ENCODE measurements around the gene SKP2. TPM values are rescaled to one million over a fixed set of nuclear protein-coding genes. Genes with fewer than 3 reads are reported as not detected.
"Not testable (repeated sequence)": the region's sequence is repeated elsewhere in the genome, so short reads cannot be mapped to it uniquely, and the experiment has no call there.

Gene SKP2
- total and polyA plus RNA-seq, 8 donors: 2.4 to 25.7 (median 11.8) TPM

GRCh38 chr5:36111238-36111637 is 40.7 kb upstream of the SKP2 start:
- H3K27me3 ChIP-seq: no peaks in the 10 kb centered on the region
- intact Hi-C loops (cut with DNase I; ENCODE audit: low total_unique reads): no loop called here
- no peak overlapping the region for H3K27ac ChIP-seq
- H3K4me3 ChIP-seq: no peak overlapping the region
- peaks cover 16 to 90% (median 72%) of the 10 kb centered on the region in 4 donors for H3K36me3 ChIP-seq
- 80 to 93% (median 87%) methylated on average over 1 of the region's 1 CpG for WGBS, 5 donors
- H3K9me3 ChIP-seq: no peaks in the 10 kb centered on the region
- H3K4me1 ChIP-seq: no peaks in the 10 kb centered on the region
- no peak for DNase-seq
- TF ChIP-seq, protein P1, sequence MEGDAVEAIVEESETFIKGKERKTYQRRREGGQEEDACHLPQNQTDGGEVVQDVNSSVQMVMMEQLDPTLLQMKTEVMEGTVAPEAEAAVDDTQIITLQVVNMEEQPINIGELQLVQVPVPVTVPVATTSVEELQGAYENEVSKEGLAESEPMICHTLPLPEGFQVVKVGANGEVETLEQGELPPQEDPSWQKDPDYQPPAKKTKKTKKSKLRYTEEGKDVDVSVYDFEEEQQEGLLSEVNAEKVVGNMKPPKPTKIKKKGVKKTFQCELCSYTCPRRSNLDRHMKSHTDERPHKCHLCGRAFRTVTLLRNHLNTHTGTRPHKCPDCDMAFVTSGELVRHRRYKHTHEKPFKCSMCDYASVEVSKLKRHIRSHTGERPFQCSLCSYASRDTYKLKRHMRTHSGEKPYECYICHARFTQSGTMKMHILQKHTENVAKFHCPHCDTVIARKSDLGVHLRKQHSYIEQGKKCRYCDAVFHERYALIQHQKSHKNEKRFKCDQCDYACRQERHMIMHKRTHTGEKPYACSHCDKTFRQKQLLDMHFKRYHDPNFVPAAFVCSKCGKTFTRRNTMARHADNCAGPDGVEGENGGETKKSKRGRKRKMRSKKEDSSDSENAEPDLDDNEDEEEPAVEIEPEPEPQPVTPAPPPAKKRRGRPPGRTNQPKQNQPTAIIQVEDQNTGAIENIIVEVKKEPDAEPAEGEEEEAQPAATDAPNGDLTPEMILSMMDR (IDR thresholded peaks at IDR 0.05): no peak
- TF ChIP-seq POLR2AphosphoS5 (IDR thresholded peaks at IDR 0.05): no peak
- TF ChIP-seq POLR2A (IDR thresholded peaks at IDR 0.05): no peak
- TF ChIP-seq EP300 (IDR thresholded peaks at IDR 0.05): no peak

DNA sequence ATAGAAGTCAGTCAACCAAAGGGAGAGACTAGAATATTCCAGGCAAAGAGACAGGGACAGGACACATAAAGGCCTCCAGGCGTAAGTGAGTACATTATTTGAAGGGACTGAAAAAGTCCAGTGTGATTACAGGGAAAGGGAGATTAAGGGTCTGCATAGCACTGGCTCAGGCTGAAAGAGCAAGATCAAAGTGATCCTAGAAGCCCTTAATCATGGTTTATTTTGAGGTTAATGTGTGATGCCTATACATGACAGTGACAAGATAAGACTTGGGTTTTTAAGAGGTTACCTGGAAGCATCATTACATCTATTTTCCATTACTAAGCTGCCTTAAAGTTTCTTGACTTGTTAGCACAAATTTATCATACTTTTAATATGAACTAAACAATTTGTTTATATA is 26.0 kb upstream of the SKP2 start:
- 88 to 100% (median 94%) methylated on average over 1 of the region's 1 CpG for WGBS, 5 donors
- intact Hi-C loops (cut with DNase I; ENCODE audit: low total_unique reads): no loop called here
- Histone ChIP-seq H3K9me3 (no peaks in the 10 kb centered on the region), H3K36me3 (peaks cover 0 to 54% (median 37%) of the 10 kb centered on the region in 4 donors), H3K4me3 (no peak overlapping the region), H3K4me1 (no peaks in the 10 kb centered on the region), H3K27me3 (no peaks in the 10 kb centered on the region), H3K27ac (no peak overlapping the region)
- no peak for DNase-seq
- TF ChIP-seq POLR2A (IDR thresholded peaks at IDR 0.05) (no peak), POLR2AphosphoS5 (IDR thresholded peaks at IDR 0.05) (no peak), EP300 (IDR thresholded peaks at IDR 0.05) (no peak)
- TF ChIP-seq, protein P1 (IDR thresholded peaks at IDR 0.05): no peak

DNA sequence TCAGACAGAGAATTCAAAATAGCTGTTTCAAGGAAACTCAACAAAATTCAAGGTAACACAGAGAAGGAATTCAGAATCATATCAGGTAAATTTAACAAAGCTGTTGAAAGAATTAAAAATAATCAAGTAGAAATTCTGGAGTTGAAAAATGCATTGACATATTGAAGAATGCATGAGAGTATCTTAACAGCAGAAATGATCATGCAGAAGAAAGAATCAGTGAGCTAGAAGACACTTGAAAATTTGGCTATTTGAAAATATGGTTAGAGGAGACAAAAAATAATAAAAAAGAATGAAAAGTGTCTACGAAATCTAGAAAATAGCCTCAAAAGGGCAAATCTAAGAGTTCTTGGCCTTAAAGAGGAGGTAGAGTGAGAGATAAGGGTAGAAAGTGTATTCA is 23.1 kb upstream of the SKP2 start:
- DNase-seq: no peak
- intact Hi-C loops (cut with DNase I; ENCODE audit: low total_unique reads): no loop called here
- no peaks in the 10 kb centered on the region for H3K4me1 ChIP-seq
- no peak overlapping the region for H3K27ac ChIP-seq
- H3K27me3 ChIP-seq: no peaks in the 10 kb centered on the region
- peaks cover 0 to 32% (median 23%) of the 10 kb centered on the region in 4 donors for H3K36me3 ChIP-seq
- 98 to 100% (median 100%) methylated on average over 1 of the region's 1 CpG for WGBS, 5 donors
- TF ChIP-seq, protein P1 (IDR thresholded peaks at IDR 0.05): no peak
- TF ChIP-seq POLR2A (IDR thresholded peaks at IDR 0.05): no peak
- H3K9me3 ChIP-seq: no peaks in the 10 kb centered on the region
- H3K4me3 ChIP-seq: no peak overlapping the region

DNA sequence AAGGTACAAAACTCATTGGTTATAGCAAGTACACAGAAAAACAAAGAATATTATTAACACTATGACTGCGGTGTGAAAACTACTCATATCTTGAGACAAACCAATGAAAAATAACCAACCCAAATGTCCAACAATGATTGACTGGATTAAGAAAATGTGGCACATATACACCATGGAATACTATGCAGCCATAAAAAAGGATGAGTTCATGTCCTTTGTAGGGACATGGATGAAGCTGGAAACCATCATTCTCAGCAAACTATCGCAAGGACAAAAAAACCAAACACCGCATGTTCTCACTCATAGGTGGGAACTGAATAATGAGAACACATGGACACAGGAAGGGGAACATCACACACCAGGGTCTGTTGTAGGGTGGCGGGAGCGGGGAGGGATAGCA is 22.2 kb upstream of the SKP2 start:
- DNase-seq; H3K9me3 ChIP-seq; intact Hi-C loops (cut with DNase I; ENCODE audit: low total_unique reads); H3K4me1 ChIP-seq; H3K27ac ChIP-seq; H3K27me3 ChIP-seq; H3K4me3 ChIP-seq: not testable (repeated sequence)
- peaks cover 0 to 36% (median 24%) of the 10 kb centered on the region in 4 donors for H3K36me3 ChIP-seq
- WGBS, 5 donors: 98 to 100% (median 98%) methylated on average over 3 to 5 of the region's 5 CpGs

DNA sequence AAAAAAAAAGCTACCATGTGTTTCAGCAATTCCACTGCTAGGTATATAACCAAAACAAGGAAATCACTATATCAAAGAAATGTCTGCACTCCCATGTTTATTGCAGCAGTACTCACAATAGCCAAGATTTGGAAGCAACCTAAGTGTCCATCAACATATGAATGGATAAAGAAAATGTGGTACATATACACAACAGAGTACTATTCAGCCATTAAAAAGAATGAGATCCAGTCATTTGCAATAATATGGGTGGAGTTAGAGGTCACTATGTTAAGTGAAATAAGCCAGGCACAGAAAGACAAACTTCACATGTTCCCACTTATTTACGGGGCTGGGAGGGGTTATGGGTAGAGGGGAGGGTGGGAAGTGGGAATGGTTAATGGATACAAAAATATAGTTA is 18.9 kb upstream of the SKP2 start:
- not testable (repeated sequence) for H3K9me3 ChIP-seq, DNase-seq

More for the DNA sequence above, 18.9 kb upstream of the SKP2 start:
- H3K4me1 ChIP-seq; H3K27ac ChIP-seq; H3K27me3 ChIP-seq; H3K4me3 ChIP-seq; intact Hi-C loops (cut with DNase I; ENCODE audit: low total_unique reads): not testable (repeated sequence)
- peaks cover 2 to 43% (median 36%) of the 10 kb centered on the region in 4 donors for H3K36me3 ChIP-seq
- 95 to 100% (median 97%) methylated on average over 1 of the region's 1 CpG for WGBS, 5 donors
